GM12801 (cell line): ENCODE results near the gene RMP24.

Experiments used
- TF ChIP-seq, protein P1 (sequence below): IDR thresholded peaks from one replicate; pipeline ENCODE4 v1.5.1; 2011; ENCODE audit warnings: control low read depth; ENCODE audit not compliant: insufficient read length; ENCODE audit errors: extremely low read depth

The RMP24 gene

DNA sequence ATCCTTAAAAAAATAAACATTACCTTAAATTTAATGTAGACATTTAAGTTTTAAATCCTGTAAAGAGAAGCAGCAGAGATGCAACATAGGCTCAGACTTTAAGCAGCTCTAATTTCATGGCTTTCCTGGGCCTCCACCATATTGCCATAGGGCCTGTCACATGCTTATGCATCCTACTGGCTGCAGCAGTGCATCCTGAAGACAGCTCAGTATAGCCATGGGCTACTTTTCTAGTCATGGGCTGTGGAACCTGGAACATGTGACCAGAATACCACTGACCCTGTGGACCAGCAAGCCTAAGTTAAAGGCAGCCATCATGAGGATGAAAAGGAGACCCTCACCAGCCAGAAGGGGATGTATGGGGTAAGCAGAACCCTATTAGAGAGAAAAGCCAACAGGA is 10.7 kb downstream of the RMP24 start:
- TF ChIP-seq, protein P1, sequence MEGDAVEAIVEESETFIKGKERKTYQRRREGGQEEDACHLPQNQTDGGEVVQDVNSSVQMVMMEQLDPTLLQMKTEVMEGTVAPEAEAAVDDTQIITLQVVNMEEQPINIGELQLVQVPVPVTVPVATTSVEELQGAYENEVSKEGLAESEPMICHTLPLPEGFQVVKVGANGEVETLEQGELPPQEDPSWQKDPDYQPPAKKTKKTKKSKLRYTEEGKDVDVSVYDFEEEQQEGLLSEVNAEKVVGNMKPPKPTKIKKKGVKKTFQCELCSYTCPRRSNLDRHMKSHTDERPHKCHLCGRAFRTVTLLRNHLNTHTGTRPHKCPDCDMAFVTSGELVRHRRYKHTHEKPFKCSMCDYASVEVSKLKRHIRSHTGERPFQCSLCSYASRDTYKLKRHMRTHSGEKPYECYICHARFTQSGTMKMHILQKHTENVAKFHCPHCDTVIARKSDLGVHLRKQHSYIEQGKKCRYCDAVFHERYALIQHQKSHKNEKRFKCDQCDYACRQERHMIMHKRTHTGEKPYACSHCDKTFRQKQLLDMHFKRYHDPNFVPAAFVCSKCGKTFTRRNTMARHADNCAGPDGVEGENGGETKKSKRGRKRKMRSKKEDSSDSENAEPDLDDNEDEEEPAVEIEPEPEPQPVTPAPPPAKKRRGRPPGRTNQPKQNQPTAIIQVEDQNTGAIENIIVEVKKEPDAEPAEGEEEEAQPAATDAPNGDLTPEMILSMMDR: no peak

DNA sequence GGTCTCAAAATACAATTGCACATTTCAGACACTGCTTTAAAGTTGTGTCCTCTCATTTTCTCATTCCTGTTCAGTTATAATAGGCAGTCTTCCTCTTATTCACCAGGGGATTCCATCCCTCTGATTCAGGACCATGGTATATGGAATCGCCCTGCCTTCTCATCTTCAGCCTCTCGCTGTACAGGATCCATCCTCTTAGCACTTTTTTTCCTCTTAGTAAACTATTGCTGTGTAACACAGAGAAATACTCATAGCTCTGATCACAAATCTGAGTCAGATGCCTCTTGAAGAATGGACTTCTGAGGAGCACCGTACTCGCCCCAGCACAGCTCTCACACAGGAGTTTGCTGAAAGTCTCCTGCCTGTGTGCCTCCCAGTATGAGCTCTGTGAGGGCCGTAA is 11.3 kb downstream of the RMP24 start:
- TF ChIP-seq, protein P1: no peak

DNA sequence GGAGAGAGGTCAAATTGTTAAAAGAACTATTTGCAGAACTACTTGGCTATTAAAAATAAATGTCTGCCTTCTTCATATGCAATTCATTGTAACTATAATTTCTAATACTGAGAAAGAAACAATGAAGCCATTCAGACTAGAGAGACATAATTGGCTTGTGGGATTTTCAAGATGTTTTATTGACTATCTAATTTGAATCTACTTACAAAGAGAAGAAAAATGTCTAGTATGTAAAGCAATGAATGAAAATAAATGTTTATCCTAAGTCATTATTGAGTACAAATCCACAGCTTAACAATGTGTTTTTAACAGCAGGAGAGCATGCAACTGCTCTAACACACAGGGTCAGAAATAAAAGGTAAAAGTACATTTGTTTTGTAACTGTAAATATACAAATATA is 19.2 kb downstream of the RMP24 start:
- TF ChIP-seq, protein P1: no peak

DNA sequence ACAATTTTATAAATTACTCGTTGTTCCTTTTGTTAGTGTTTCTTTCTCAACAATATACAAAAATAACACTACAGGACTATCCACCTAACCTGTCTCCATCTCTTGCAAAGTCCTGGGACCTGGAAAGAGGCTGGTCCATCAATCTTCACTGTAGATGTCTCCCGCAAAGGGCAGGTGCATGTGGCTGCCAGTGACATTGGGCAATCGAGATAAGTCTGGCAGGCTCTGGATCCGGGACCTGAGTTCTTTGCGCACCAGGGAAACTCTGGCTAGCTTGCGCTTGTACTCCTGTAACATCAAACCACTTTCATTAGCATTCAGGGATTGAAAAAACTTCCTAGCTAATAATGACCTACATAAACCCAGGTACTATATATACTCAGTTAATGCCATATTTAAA is 20.5 kb downstream of the RMP24 start:
- TF ChIP-seq, protein P1: no peak

GRCh38 chr18:35998967-35999366 is 26.5 kb downstream of the RMP24 start:
- TF ChIP-seq, protein P1: no peak

DNA sequence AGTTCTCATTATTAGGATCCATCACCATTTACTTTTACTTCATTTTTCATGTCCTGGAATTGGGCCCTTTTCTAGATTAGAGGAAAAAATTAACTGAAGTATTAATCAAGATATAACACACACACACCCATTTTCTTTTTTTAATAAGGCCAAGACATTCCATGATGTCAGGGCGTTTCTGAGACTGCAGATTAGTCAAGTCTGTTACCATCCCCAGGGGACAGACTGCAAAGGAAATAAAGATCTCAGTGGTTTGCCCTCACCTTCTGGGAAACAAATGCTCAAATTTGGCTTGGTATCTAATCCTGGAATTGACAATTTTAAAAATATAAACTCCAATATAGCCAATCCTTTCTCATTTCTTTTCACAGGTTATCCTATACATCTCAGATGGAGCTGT is 27.4 kb downstream of the RMP24 start:
- TF ChIP-seq, protein P1: no peak

DNA sequence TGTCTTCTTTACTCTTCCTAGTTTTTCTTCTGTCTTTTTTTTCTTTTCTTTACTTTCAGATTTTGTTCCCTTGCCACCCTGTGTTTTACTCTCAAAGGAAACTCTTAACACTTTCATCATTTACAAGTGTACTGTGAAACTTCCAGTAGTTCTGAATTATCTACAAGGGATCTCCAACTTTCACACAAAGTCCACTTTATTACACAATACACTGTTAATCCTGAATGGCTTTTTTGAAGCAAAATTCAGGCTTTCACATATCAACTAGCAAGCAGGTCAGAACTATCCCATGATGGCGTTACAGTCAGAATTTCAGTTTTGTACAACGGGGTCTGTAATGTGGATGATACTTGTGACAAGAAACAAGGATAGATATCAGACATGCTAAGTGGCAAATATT is 34.5 kb downstream of the RMP24 start:
- TF ChIP-seq, protein P1: no peak

DNA sequence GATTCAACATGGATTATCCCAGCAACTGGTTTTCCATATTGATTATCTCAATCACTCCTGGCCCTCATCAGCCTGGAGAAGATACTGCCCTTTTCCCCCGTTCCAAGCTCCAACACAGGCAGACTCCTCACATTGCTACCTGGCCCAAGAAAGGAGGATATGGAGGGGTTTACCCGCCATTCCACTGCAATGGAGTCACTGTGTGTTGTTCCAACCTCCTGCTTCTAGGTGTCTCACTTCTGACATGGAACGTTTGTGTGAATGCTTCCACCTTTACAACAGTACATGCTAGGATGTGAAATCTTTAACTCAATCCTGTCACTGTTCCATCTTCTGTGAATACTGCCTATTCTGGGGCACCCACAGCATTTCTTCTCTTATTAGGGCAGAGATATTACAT is 36.7 kb downstream of the RMP24 start:
- TF ChIP-seq, protein P1: no peak
